ENCODE results near the gene TRMT61A. TPM values are rescaled to one million over a fixed set of nuclear protein-coding genes. Genes with fewer than 3 reads are reported as not detected.

The TRMT61A gene
- total and polyA plus RNA-seq, 2 of the 13 experiments (the other 11 are each of a cell fraction or from before 2014, with no cell fraction given), result 6.5 to 13.6 TPM

GRCh38 chr14:103528587-103529382 is at the start of gene TRMT61A (continued):
- peak; percentile 99 for TF ChIP-seq ARID4A (CRISPR knock-in tag; IDR thresholded peaks at IDR 0.05; ENCODE audit: borderline replicate concordance)
- TF ChIP-seq, protein P1, sequence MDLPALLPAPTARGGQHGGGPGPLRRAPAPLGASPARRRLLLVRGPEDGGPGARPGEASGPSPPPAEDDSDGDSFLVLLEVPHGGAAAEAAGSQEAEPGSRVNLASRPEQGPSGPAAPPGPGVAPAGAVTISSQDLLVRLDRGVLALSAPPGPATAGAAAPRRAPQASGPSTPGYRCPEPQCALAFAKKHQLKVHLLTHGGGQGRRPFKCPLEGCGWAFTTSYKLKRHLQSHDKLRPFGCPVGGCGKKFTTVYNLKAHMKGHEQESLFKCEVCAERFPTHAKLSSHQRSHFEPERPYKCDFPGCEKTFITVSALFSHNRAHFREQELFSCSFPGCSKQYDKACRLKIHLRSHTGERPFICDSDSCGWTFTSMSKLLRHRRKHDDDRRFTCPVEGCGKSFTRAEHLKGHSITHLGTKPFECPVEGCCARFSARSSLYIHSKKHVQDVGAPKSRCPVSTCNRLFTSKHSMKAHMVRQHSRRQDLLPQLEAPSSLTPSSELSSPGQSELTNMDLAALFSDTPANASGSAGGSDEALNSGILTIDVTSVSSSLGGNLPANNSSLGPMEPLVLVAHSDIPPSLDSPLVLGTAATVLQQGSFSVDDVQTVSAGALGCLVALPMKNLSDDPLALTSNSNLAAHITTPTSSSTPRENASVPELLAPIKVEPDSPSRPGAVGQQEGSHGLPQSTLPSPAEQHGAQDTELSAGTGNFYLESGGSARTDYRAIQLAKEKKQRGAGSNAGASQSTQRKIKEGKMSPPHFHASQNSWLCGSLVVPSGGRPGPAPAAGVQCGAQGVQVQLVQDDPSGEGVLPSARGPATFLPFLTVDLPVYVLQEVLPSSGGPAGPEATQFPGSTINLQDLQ (CRISPR knock-in tag; IDR thresholded peaks at IDR 0.05), result no peak
- TF ChIP-seq ZIK1 (CRISPR knock-in tag; IDR thresholded peaks at IDR 0.05; ENCODE audit: borderline replicate concordance, low read depth), result peak; percentile 56; the same call in 1 of the 2 replicates
- 0 out of 2 replicates have a peak, but pooled peaks have one; percentile 71 for TF ChIP-seq THAP9 (CRISPR knock-in tag; IDR thresholded peaks at IDR 0.05; ENCODE audit: borderline replicate concordance)
- TF ChIP-seq, protein P2, sequence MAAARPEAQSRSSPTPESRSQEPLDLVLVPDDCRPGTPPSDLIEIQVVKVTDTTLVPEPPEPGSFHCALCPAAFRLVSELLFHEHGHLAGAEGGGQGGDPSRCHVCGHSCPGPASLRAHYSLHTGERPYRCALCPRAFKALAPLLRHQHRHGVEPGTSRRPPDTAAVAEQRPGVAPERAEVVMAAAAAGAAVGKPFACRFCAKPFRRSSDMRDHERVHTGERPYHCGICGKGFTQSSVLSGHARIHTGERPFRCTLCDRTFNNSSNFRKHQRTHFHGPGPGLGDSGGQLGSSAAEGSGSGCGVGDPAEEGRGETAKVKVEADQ (CRISPR knock-in tag; IDR thresholded peaks at IDR 0.05; ENCODE audit: borderline replicate concordance), result no peak
- 0 out of 2 replicates have a peak, but pooled peaks have one; percentile 13 for TF ChIP-seq ZNF547 (CRISPR knock-in tag; IDR thresholded peaks at IDR 0.05)
- TF ChIP-seq, protein P3, sequence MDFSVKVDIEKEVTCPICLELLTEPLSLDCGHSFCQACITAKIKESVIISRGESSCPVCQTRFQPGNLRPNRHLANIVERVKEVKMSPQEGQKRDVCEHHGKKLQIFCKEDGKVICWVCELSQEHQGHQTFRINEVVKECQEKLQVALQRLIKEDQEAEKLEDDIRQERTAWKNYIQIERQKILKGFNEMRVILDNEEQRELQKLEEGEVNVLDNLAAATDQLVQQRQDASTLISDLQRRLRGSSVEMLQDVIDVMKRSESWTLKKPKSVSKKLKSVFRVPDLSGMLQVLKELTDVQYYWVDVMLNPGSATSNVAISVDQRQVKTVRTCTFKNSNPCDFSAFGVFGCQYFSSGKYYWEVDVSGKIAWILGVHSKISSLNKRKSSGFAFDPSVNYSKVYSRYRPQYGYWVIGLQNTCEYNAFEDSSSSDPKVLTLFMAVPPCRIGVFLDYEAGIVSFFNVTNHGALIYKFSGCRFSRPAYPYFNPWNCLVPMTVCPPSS (IDR thresholded peaks at IDR 0.05), result no peak
